ENCODE results near the gene CPLANE1. TPM values are rescaled to one million over a fixed set of nuclear protein-coding genes. Genes with fewer than 3 reads are reported as not detected.

CPLANE1 gene
- total and polyA plus RNA-seq, 9 of the 15 experiments (the other 6 are each of a cell fraction or from before 2014, with no cell fraction given): under 0.01 to 0.27 (median 0.08) TPM; not detected in 2

- no peaks in the 10 kb centered on the region for H3K4me1 ChIP-seq (replicated peaks in 1 of 2; ENCODE audit: control insufficient read depth in 2 of 2, insufficient read depth in 2 of 2, low read length in 2 of 2)
- BruUV-seq (replicated peaks): no TSS peak
- no peak for TF ChIP-seq CBX2 (IDR thresholded peaks at IDR 0.05; ENCODE audit: insufficient read depth, low read length, poor library complexity, severe bottlenecking)
- TF ChIP-seq KDM1A (IDR thresholded peaks at IDR 0.05): no peak
- TF ChIP-seq CREB3 (tag; conservative IDR thresholded peaks at IDR 0.05; ENCODE audit: low read depth): no peak
- TF ChIP-seq CHD2 (IDR thresholded peaks at IDR 0.05; ENCODE audit: low read depth, low read length): no peak
- TF ChIP-seq ZNF79 (CRISPR knock-in tag; IDR thresholded peaks at IDR 0.05; ENCODE audit: low read depth): no peak
- no peak for TF ChIP-seq ZNF253 (CRISPR knock-in tag; conservative IDR thresholded peaks at IDR 0.05)
- no peak for TF ChIP-seq GTF2B (IDR thresholded peaks at IDR 0.05; ENCODE audit: extremely low read depth, insufficient read length)
- no peak for TF ChIP-seq ZBTB1 (CRISPR knock-in tag; IDR thresholded peaks at IDR 0.05; ENCODE audit: borderline replicate concordance, low read depth)
- TF ChIP-seq GABPB1 (CRISPR knock-in tag; IDR thresholded peaks at IDR 0.05): no peak
- TF ChIP-seq ZBED1 (IDR thresholded peaks at IDR 0.05): no peak
- TF ChIP-seq FUS (optimal IDR thresholded peaks at IDR 0.05; ENCODE audit: low read depth, low read length): no peak
- no peak for TF ChIP-seq GABPB2 (CRISPR knock-in tag; conservative IDR thresholded peaks at IDR 0.05)
- no peak for TF ChIP-seq ZC3H8 (IDR thresholded peaks at IDR 0.05)
- TF ChIP-seq NFRKB (IDR thresholded peaks at IDR 0.05; ENCODE audit: low read depth): no peak
- no peak for TF ChIP-seq MEIS2 (IDR thresholded peaks at IDR 0.05; ENCODE audit: partially characterized antibody)
- no peak for TF ChIP-seq RHOXF2B (CRISPR knock-in tag; conservative IDR thresholded peaks at IDR 0.05)
- TF ChIP-seq ZNF143 (CRISPR knock-in tag; IDR thresholded peaks at IDR 0.05): no peak
- TF ChIP-seq THRA (IDR thresholded peaks at IDR 0.05): no peak
- ChIA-PET CTCF (ENCODE audit: low intra/inter-chr PET ratio) (no interaction called here), POLR2A (interaction anchor here (0.6 to 0.9 kb wide), 2 partner anchors 13 to 24 kb away, joined by 3 read pairs; no protein-coding TSS in a partner anchor)
- H3K9me3 ChIP-seq (replicated peaks; ENCODE audit: control insufficient read depth, insufficient read depth, low read depth, low read length): no peaks in the 10 kb centered on the region; the same call in 1 of the 2 replicates
- no peaks in the 10 kb centered on the region for H4K20me1 ChIP-seq (replicated peaks; ENCODE audit: control insufficient read depth, insufficient read depth, low read length)
- WGBS (ENCODE audit: insufficient coverage, low coverage, missing lambda C conversion rate): 0% methylated on average over 2 of the region's 2 CpGs
- no peaks in the 10 kb centered on the region for H3K36me3 ChIP-seq (ENCODE audit: control insufficient read depth, insufficient read depth, low read length)
- H3K9me1 ChIP-seq (ENCODE audit: control insufficient read depth, insufficient read depth, low read length): no peaks in the 10 kb centered on the region
- intact Hi-C loops (cut with micrococcal nuclease): no loop called here
- DNase-seq (ENCODE audit: extremely low read depth in 1 of 4, low spot score in 3 of 4): no peak
- in situ Hi-C loops (cut with MboI): no loop called here
- H3K4me3 ChIP-seq: no peak overlapping the region
- no peak overlapping the region for H3K4me2 ChIP-seq (ENCODE audit: insufficient read depth, low read length)
- no peak overlapping the region for H3K27ac ChIP-seq (ENCODE audit: extremely low read depth, low read depth, low read length)
- no peak for FAIRE-seq
- no peak for ATAC-seq
- no peaks in the 10 kb centered on the region for H3K79me2 ChIP-seq (ENCODE audit: control insufficient read depth, insufficient read depth, low read length)
- H3K9ac ChIP-seq (ENCODE audit: insufficient read depth in 1 of 2, low read depth in 2 of 2, low read length in 2 of 2): no peak overlapping the region
- no peak overlapping the region for H2AFZ ChIP-seq (ENCODE audit: low read depth, low read length)
- H3K27me3 ChIP-seq (ENCODE audit: control insufficient read depth in 2 of 2, insufficient read depth in 2 of 2, low read length in 2 of 2): peaks cover 11 to 13% of the 10 kb centered on the region in 2 experiments; a peak in 4 of 5 replicates
These were observed 158.4 kb downstream of the CPLANE1 start for GRCh38 chr5:37090781-37091180.
